ENCODE data around the gene ST8SIA2.

DNA sequence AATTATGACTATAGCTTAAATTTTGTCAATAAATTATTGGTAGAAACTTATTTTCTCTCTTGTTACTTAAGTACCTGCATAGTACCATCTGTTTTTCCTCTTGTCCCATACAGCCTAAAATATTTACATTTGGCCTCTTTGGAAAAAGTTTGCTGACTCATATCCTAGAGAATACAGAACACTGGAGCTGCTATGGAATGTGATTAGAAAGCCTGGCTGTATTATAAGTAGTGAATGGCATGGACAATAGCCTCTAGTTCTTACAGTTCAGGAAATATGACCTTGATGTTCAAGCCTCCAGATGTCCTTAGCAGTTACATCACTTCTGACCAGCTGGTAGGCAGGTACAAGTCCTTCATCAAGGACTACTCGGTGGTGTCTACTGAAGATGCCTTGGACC, 28.3 kb downstream of the ST8SIA2 start:
- TF ChIP-seq, protein P1, sequence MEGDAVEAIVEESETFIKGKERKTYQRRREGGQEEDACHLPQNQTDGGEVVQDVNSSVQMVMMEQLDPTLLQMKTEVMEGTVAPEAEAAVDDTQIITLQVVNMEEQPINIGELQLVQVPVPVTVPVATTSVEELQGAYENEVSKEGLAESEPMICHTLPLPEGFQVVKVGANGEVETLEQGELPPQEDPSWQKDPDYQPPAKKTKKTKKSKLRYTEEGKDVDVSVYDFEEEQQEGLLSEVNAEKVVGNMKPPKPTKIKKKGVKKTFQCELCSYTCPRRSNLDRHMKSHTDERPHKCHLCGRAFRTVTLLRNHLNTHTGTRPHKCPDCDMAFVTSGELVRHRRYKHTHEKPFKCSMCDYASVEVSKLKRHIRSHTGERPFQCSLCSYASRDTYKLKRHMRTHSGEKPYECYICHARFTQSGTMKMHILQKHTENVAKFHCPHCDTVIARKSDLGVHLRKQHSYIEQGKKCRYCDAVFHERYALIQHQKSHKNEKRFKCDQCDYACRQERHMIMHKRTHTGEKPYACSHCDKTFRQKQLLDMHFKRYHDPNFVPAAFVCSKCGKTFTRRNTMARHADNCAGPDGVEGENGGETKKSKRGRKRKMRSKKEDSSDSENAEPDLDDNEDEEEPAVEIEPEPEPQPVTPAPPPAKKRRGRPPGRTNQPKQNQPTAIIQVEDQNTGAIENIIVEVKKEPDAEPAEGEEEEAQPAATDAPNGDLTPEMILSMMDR (IDR thresholded peaks at IDR 0.05), result no peak
- TF ChIP-seq POLR2A (IDR thresholded peaks at IDR 0.05), result no peak
